M059J (cell line): ENCODE results near the gene FOXP3. TPM values are rescaled to one million over a fixed set of nuclear protein-coding genes. Genes with fewer than 3 reads are reported as not detected.

Experiments
- DNase-seq: peaks from one replicate; pipeline ENCODE4 v3.0.0-alpha.2; 2012; ENCODE audit warnings: low read depth
- total RNA-seq: library from RNA; depleted of rRNA; stranded (reverse); fragments of >200 nt; shearing (Covaris generic); gene quantifications from 2 replicates; pipeline ENCODE4 v1.2.3, GENCODE V29; 2014

Gene FOXP3
- total RNA-seq, 1 experiment from 2014 or later, result 0.07 TPM

DNA sequence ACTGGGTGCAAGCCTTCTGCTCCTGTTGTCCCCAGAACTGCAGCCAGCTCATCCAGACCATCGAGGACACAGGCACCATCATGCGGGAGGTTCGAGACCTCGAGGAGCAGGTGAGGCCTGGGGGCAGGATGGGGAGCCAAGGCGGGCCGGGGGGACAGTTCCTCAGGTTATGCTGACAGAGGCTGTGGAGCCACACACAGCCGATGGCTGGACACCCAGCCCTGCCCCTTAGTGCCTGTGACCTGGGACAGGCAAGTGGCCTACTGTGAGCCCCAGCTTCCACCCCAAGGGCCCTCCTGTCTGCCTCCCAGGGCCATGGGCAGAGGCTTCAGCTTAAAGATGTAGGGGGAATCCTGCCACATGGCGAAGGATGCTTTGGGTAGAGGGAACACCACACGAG, 14.9 kb downstream of the FOXP3 start:
- DNase-seq, result no peak

DNA sequence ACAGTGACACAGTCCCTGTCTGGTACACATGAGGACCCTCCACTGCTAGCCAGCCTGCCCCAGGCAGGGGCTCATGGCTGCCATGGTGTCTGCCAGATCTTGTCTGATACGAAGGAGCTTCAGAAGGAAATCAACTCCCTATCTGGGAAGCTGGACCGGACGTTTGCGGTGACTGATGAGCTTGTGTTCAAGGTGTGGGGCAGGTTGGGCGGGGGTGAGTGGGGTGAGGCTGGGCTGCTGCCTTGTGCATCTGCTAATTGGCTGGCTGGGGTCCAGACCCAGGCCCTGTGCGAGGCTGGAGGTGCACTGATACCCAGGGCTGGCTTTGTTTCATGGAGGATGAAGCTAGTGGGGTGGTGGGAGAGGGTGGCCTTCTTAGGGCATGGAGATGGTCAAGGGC, 15.4 kb downstream of the FOXP3 start:
- no peak for DNase-seq

DNA sequence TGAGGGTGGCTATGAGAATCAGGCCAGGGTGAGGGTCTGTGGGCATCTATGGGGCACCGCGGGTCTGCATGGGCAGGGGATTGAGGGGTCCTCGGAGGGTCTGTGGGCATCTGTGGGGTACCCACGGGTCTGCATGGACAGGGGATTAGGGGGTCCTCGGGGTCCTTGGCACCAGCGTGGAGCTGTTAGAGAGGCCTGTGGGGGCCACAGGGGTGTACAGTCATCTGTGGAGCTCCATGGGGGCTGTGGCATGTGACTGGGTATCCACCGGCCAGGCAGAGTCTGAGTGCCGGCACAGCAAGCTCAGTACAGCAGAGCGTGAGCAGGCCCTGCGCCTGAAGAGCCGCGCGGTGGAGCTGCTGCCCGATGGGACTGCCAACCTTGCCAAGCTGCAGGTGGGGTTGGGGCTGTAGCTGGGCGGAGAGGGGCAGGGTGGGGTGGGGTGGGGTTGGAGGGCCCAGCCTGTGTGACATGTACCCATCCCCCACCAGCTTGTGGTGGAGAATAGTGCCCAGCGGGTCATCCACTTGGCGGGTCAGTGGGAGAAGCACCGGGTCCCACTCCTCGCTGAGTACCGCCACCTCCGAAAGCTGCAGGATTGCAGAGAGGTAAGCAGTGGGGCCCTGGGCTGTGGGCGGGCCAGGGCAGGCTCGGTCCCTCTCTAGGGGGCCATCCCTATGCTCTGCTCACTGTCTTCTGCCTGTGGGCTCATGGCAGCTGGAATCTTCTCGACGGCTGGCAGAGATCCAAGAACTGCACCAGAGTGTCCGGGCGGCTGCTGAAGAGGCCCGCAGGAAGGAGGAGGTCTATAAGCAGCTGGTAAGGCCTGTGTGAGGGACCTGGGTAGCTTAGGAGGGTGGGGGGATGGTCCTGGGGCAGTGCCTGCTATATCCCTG, 16.3 kb downstream of the FOXP3 start:
- no peak for DNase-seq

DNA sequence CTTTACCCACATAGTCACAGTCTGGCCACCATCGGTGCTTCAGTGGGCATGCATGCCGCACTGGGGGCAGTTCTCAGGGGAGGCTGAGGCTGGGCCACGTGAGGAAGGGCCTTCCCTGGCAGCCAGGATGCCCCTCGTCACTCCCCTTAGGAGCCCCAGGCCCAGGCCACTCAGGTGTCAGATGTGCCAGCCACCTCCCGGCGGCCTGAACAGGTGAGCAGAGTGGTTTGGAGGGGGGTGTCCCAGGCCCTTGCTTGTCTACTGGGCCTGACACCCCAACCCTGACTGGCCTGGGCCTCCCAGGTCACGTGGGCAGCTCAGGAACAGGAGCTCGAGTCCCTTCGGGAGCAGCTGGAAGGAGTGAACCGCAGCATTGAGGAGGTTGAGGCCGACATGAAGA, 17.2 kb downstream of the FOXP3 start:
- DNase-seq, result no peak

DNA sequence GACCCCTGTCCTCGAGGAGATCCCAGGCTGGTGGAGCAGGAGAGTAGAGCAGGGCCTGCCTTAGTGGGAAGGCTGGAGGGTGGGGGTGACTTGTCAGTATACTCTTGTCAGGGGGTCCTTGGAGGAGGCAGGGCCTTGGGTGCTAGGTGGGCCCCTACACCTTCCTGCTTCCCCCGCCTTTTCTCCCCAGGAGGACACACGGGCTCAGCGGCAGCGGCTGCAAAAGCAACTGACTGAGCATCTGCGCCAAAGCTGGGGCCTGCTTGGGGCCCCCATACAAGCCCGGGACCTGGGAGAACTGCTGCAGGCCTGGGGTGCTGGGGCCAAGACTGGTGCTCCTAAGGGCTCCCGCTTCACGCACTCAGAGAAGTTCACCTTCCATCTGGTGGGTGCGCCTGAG, 18.0 kb downstream of the FOXP3 start:
- DNase-seq, result no peak

DNA sequence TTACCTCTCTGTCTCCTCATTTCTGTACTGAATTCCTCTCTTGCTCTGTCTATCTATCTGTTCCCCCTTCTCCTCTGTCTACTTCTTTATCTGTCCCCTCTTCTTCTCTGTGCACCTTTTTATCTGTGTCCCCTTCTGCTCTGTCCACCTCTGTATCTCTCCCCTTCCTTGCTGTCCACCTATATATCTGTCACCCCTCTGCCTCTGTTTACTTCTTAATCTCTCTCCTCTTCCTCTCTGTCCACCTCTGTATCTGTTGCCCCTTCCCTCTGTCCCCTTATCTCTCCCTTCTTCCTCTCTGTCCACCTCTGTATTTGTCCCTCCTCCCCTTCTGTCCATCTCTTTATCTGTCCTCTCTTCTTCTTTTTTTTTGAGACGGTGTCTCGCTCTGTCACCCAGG, 20.3 kb downstream of the FOXP3 start:
- DNase-seq, result no peak

DNA sequence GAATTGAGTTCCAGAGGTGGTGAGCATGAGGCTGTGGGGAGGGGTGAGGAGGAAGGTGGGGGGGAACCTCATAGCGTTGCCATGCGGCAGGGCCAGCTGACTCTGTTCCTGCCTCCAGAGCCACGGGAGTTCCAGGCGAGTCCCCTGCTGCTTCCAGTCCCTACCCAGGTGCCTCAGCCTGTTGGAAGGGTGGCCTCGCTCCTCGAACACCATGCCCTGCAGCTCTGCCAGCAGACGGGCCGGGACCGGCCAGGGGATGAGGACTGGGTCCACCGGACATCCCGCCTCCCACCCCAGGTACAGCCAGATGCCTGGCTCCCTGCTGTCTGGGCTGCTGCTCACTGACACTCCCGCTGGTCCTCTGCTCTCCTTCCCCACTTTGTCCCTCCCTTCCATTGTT, 21.3 kb downstream of the FOXP3 start:
- no peak for DNase-seq

DNA sequence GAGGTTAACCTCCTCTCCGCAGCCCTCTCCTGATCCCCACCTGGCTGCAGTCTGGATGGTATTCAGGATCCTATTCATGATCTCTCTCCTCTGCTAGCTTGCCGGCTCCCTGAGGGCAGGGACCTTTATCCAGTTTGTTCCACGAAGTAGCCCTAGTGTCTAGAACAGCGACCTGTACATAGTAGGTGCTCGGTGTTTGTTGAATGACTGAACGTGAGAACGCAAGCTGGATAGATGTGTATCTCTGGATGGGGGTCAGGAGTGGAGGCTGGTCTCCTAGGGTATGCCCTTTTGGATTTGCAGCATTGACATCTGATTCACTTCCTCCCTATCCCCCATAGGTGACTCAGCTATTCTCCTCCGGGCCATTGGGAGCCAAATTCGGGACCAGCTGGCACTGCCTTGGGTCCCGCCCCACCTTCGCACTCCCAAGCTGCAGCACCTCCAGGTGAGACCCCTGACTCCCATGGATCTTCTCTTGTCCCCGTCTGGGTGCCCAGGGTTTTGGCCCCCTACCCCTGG, 21.9 kb downstream of the FOXP3 start:
- DNase-seq, result peak; percentile 25

DNA sequence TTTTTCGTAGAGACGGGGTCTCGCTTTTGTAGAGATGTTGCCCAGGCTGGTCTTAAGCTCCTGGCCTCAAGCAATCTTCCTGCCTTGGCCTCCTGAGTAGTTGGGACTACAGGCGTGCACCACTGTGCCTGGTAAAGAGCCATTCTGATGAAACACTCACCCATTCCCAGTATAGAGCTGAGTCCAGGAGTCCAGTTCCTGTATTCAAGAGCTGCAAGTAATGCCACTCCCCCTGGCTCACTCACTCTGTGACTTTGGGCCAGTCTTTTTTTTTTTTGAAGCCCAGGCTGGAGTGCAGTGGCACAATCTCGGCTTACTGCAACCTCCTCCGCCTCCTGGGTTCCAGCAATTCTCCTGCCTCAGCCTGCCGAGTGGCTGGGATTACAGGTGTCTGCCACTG, 25.8 kb downstream of the FOXP3 start:
- no peak for DNase-seq

DNA sequence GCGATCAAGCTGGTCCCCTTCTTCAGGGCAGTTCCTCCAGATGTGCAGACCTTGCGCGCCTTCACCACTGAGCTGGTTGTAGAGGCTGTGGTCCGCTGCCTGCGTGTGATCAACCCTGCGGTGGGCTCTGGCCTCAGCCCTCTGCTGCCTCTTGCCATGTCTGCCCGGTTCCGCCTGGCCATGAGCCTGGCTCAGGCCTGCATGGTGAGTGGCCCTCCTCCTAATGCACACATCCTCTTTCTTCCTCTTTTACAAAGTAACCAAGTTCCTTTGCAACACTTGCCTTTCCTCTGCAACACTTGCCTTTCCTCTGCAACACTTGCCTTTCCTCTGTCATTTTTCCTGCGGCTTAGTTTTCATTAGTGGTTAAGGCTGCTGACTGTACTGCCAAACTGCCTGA, 27.4 kb downstream of the FOXP3 start:
- no peak for DNase-seq

DNA sequence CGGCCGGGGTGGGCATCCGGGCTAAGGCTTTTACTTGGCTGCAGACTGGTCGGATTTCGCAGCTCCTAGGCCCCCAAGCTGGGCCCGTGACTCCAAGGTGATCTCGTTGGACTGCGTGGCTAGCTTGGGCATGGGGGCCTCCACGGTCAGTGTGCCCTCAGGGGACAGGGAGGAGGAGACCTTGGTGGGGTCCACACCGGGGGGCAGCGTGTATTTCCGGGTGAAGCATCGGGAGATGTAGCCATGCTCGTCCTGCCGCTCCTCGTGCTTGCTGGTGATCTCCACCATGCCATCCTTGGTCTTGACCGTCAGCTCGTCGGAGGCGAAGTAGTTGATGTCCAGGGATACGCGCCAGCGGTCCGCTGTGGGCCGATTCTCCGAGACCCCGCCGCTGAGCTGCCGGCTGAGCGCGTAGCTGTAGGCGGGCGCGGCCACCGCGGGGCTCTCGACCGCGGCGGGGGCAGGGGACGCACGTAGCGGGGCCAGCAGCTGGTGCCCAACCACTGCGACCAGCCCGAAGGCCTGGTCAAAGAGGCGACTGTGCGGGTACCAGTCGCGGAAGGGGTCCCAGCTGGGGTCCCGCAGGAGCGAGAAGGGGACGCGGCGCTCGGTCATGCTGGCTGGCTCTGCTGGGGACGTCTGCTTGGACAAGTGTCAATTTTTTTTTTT, 30.5 kb downstream of the FOXP3 start:
- no peak for DNase-seq

DNA sequence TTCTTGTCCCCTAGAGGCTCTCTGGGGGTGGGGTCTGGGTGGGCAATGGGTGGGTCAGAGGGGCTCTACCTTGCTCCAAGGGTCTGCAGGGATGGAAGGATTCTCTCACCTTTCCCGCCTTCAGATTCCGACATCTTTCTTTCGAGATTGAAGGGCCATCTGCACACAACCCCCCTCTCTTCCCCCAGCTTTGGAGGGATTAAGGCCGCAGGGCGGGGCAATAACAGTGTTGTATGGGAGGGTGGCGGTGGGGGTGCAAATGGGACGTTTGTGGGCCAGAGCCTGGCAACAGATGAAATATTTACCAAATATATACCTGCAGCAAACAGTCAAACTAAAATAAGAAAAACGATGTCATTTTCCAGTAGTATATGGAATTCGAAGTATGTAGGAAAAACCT, 31.3 kb downstream of the FOXP3 start, which contains the start of gene CACNA1F:
CACNA1F (minus strand) TSS at position 165 of the 400 bp plus-strand sequence; CDS start at position 134, 31 bp downstream.
- DNase-seq, result no peak

DNA sequence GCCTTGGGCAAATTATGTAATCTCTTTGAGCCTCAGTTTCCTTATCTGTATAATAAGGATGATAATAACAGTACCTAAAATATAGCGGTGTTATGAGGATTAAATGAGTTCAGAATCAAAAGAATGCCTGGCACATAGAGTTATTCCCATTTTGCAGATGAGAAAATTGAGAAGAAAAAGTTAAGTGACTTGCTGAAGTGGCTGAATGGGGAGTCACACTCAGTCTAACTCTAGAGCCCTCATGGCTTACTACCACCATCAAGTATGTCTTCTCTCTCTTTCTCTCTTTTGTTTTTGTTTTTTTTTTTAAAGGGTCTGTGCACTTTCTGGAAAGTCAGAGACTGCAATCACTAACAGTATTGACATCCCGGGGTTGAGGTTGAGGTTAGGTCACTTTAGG, 32.0 kb downstream of the FOXP3 start:
- DNase-seq, result no peak

DNA sequence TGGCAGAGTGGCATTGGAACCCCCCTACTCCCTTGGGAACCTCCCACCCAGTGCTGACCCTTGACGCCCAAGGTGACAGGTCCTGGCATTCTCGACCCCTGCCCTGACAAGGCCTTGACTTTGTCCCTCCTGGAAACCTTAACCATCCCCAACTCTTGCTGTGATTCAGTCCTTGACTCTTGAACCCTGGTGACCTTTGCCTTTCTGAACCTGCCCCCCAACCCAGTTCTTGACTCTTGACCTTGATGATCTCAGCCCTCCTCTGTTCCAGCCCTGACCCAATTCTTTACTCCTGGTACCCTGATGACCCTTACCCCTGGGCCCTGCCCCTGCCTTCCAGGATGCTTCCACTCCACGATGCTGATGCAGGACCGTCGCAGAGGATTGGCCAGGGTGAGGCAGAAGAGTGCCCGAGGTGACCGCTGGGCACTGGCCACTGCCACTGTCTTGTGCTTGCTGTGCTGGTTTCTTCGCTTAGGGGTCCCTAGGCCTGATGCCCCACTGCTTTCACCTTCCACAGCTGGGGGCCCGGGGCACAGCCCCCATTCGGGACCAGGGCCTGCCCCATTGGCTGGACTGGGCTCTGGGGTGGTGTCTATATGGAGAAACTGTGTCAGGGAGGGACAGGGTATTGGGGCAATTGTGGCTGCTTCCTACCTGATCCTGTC, 33.0 kb downstream of the FOXP3 start:
- no peak for DNase-seq

DNA sequence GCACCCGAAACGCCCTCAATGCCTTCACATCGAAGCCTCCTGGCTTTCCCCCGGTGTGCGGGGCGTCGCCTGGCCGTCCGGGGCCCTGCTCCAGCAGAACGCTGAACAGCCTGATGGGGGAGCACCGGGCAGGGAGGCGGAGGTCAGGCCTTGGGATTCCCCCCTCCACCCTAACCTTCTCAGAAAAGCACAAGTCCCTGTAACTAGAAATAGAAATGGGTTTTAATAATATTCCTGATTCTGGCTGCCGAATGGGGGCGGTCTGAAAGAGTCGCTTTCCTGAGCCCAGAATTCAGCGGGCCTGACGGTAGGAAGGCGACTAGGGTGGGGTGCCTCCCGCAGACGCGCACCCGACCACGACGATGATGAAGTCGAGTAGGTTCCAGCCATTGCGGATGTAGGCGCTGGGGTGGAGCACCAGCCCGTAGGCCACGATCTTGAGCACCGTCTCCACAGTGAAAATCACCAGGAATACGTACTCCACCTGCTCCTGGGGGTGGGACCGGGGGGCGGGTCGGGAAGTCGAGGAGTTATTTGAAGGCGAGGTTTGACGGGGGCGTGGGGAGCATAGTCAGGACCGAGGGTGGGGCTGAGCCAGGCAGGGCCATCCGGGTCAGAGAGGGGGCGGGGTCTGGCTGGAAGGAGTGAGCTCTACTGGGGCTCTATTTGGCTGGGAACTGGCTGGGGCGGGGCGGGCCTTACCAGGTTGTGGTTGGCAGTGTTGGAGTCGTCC, 33.8 kb downstream of the FOXP3 start:
- no peak for DNase-seq

DNA sequence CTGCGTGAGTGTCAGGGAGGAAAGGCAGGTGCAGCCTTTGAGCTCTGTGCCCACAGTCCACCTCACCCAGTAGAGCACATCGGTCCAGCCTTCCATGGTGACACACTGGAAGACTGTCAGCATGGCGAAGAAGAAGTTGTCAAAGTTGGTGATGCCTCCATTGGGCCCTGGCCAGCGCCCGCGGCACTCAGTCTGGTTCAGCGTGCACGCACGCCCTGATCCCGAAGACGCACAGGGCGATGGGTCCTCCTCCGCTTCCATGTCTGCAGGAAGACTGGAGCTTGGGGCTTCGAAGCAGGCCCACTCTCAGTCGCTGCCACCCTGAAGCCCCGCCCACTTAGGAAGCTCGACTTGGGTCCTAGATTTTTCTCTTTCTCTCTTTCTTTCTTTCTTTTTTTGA, 36.3 kb downstream of the FOXP3 start:
- no peak for DNase-seq

DNA sequence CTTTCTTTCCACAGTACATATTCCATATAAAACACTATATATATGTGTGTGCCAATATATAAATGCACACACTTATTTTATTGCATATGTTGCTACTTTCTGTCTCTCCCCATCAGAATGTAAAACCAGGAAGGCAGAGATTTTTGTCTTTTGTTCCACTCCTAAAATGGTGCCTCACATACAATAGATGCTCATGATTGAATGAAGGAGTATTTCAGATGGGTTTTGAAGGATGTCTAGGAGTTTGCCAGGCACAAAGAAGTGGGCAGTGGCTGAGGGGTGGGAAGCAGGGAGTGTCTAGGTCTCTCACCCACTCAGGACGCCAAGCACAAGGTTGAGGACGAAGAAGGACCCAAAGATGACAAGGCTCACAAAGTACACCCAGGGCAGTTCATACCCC, 36.8 kb downstream of the FOXP3 start:
- no peak for DNase-seq

DNA sequence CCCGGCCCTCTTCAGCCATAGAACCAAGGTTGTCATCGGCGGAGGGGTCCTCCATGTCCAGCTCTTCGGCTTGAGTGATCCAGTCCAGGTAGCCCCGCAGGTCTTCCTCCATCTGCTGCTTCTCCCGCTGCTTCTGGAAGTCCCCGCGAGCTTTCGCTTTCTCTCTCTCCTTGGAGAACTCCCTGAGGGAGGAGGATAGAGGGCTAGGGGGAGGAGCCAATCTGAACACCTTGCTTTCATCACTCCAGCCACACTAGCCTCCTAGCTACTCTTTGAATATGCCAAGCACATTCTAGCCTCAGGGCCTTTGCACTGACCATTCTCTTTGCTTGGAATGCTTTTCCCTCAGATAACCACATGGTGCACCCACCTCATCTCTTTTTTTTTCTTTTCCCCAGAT, 37.6 kb downstream of the FOXP3 start:
- DNase-seq, result no peak

DNA sequence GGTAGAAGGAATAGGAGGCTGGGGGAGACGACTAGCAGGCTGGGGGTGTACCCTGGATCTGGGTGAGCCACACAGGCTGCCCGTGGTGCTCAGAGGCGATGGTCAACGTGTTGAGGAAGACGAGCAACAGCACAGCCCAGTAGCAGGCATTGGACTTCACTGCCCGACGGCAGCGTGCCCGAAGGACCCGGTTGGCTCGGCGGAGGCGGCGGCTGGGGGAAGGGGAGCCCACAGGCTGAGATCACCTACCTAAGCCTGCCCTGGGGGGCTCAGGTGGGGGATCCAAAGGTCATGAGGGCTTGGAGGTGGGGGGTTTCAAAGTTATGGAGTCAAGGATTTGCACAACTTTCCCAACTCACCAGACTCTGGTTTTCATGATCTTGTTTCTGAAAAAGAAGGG, 38.7 kb downstream of the FOXP3 start:
- no peak for DNase-seq

DNA sequence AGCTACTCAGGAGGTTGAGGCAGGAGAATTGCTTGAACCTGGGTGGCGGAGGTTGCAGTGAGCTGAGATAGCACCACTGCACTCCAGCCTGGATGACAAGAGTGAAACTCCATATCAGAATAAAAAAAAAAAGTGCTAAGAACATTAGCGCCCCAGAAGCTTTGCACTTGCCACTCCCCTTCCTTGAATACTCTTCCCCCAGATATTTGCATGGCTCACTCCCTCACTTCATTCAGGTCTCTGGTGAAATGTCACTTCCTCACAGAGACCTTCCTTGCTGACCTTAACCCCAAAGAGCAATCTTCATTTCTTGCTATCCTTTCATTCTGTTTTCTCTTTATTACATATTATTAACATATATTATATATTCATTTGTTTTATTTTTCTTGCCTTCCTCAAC, 42.6 kb downstream of the FOXP3 start:
- DNase-seq, result no peak

DNA sequence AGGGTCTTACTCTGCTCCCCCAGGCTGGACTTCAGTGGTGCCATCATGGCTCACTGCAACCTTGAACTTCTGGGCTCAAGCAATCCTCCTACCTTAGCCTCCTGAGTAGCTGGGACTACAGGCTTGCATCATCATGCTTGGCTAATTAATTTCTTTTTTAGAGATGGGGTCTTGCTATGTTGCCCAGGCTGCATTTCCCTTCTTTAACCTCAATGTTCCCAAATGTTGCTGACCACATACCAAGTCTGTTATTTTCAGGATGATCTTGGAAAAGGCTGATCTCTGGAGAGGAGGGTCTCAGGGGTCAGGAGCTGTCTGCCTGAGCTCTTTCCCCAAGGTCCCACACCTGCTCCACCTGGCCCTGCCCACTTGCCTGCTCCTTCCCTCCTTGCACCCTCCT, 44.4 kb downstream of the FOXP3 start:
- no peak for DNase-seq

DNA sequence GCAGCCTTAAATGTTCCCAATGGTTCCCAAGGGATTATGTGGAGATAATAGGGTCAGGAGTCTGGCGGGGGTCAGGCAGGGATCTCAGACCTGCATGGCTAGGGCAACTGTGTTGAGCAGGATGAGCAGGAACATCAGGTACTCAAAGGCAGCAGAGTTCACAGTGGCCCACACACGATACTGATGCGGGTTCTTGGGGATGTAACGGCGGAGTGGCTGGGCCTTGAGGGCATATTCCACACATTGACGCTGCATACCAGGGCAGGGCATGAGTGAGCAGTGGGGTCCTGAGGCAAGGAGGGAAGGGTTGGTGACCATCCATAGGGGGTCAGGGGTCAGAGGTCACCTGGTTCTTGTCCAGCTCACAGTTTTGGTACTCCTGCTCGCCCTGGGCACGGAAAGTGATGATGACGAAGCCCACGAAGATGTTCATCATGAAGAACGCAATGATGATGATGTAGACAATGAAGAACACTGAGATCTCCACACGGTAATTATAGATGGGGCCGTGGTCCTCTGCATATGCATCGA, 49.4 kb downstream of the FOXP3 start:
- DNase-seq, result no peak
